K562 (cell line): ENCODE data around the gene DEK. TPM values are rescaled to one million over a fixed set of nuclear protein-coding genes. Genes with fewer than 3 reads are reported as not detected.
"Not testable (repeated sequence)": the region's sequence is repeated elsewhere in the genome, so short reads cannot be mapped to it uniquely, and the experiment has no call there.

ENCODE experiments used
- ATAC-seq: fragments of 200-7000 bp; cut with Tn5 transposase; 3 replicates; pipeline ENCODE4 v1.9.1; 2020; ENCODE audit warnings: moderate library complexity
- BruUV-seq: library from RNA; stranded (reverse); fragments of 400-500 nt; replicated peaks from 2 replicates; lab custom pipeline; 2021; lab: Mats Ljungman, UMichigan
- CTCF ChIA-PET: fragments of 300-600 bp; formaldehyde crosslinking; extraction: SDS; loops from one replicate; lab custom pipeline; 2021; ENCODE audit warnings: low intra/inter-chr PET ratio; lab: Yijun Ruan, JAX
- POLR2A ChIA-PET: fragments of 300-600, 350-650 bp; sonication (Branson Sonifier 250); formaldehyde crosslinking; extraction: SDS; loops from one replicate; lab custom pipeline; 2021; ENCODE audit warnings: antibody characterized with exemption, inconsistent platforms; lab: Yijun Ruan, JAX
- DNase-seq, 4 experiments: peaks; one replicate each; pipeline versions ENCODE4 v3.0.0 to v3.0.0-alpha.2; 2011 to 2018; ENCODE audit warnings: low spot score in 3 of 4, mixed read lengths in 3 of 4; ENCODE audit errors: extremely low read depth in 1 of 4
- FAIRE-seq: peaks from 2 replicates; lab custom pipeline; 2011; peaks lifted over from hg19 to GRCh38; lab: Jason Lieb, UNC
- H2AFZ ChIP-seq: 2 replicates; pipeline ENCODE4 v1.6.0; 2011; ENCODE audit warnings: low read depth, low read length, control low read depth, inconsistent platforms
- H3K27ac ChIP-seq: fragments of 200-600 bp; 3 replicates; pipeline ENCODE4 v1.8.0; 2011; ENCODE audit warnings: low read depth, mild to moderate bottlenecking, control low read depth, inconsistent platforms, low read length, moderate library complexity, mixed read lengths; ENCODE audit errors: extremely low read depth
- H3K27me3 ChIP-seq, 2 experiments: fragments of 300-600 bp in 1 of 2; 2 replicates in 1 of 2; 3 replicates in 1 of 2; pipeline versions ENCODE4 v1.6.0 to v1.8.0; 2011; ENCODE audit warnings: inconsistent platforms in 2 of 2, low read length in 2 of 2, mild to moderate bottlenecking in 1 of 2, mixed read lengths in 1 of 2, moderate library complexity in 1 of 2; ENCODE audit not compliant: control insufficient read depth in 2 of 2, insufficient read depth in 2 of 2
- H3K36me3 ChIP-seq: fragments of 300-600 bp; 3 replicates; pipeline ENCODE4 v1.8.0; 2011; ENCODE audit warnings: mild to moderate bottlenecking, low read length, inconsistent platforms; ENCODE audit not compliant: control insufficient read depth, insufficient read depth
- H3K4me1 ChIP-seq, 2 experiments: fragments of 200-600 bp in 1 of 2; replicated peaks in 1 of 2; 2 replicates in 1 of 2; 3 replicates in 1 of 2; pipeline versions ENCODE4 v1.5.1 to v1.8.0; 2011; ENCODE audit warnings: inconsistent platforms in 2 of 2, low read length in 2 of 2, mild to moderate bottlenecking in 1 of 2, mixed read lengths in 1 of 2, moderate library complexity in 1 of 2; ENCODE audit not compliant: control insufficient read depth in 2 of 2, insufficient read depth in 2 of 2
- H3K4me2 ChIP-seq: 2 replicates; pipeline ENCODE4 v1.6.1; 2011; ENCODE audit warnings: low read length, control low read depth, inconsistent platforms, mixed read lengths; ENCODE audit not compliant: insufficient read depth
- H3K4me3 ChIP-seq: fragments of 200-600 bp; sonication (generic), shearing (Covaris generic); 2 replicates; pipeline ENCODE4 v1.5.1; 2016; ENCODE audit warnings: control low read depth, inconsistent platforms
- H3K79me2 ChIP-seq: fragments of 200-600 bp; 3 replicates; pipeline ENCODE4 v1.8.0; 2011; ENCODE audit warnings: low read length, inconsistent platforms; ENCODE audit not compliant: control insufficient read depth, insufficient read depth
- H3K9ac ChIP-seq, 2 experiments: 2 replicates each; pipeline versions ENCODE4 v1.6.0 to v1.6.1; 2011; ENCODE audit warnings: low read depth in 2 of 2, low read length in 2 of 2, control low read depth in 1 of 2, inconsistent platforms in 1 of 2, mild to moderate bottlenecking in 1 of 2, mixed read lengths in 1 of 2; ENCODE audit not compliant: insufficient read depth in 1 of 2
- H3K9me1 ChIP-seq: one replicate; pipeline ENCODE4 v1.6.0; 2011; ENCODE audit warnings: inconsistent platforms, mild to moderate bottlenecking, low read length, moderate library complexity; ENCODE audit not compliant: control insufficient read depth, insufficient read depth
- H3K9me3 ChIP-seq: replicated peaks from 2 replicates; pipeline ENCODE4 v1.5.1; 2011; ENCODE audit warnings: low read depth, low read length, inconsistent platforms; ENCODE audit not compliant: control insufficient read depth, insufficient read depth
- H4K20me1 ChIP-seq: replicated peaks from 2 replicates; pipeline ENCODE4 v1.6.1; 2011; ENCODE audit warnings: low read length, inconsistent platforms, mixed read lengths; ENCODE audit not compliant: control insufficient read depth, insufficient read depth
- HES1 ChIP-seq: fragments of 450-650 bp; IDR thresholded peaks from 2 replicates; pipeline ENCODE4 v1.6.1; 2016; ENCODE audit warnings: low read depth, mild to moderate bottlenecking, moderate library complexity
- JUND ChIP-seq, 2 experiments: IDR thresholded peaks; 2 replicates in 1 of 2; 3 replicates in 1 of 2; pipeline ENCODE4 v1.6.1; 2011; ENCODE audit warnings: borderline replicate concordance in 2 of 2, low read depth in 2 of 2, low read length in 2 of 2, improper control_type of control experiment in 1 of 2, missing biosample characterization in 1 of 2, missing genetic modification characterization in 1 of 2, missing genetic modification reagents in 1 of 2
- KLF13 ChIP-seq: fragments of 450-650 bp; IDR thresholded peaks from 2 replicates; pipeline ENCODE4 v1.6.1; 2016; ENCODE audit warnings: missing genetic modification characterization, low read depth, mild to moderate bottlenecking, missing compliant biosample characterization, moderate library complexity, borderline replicate concordance
- MAFG ChIP-seq: fragments of 450-650 bp; conservative IDR thresholded peaks from 2 replicates; pipeline ENCODE4 v1.6.1; 2016; ENCODE audit warnings: missing genetic modification characterization, missing compliant biosample characterization
- MXI1 ChIP-seq: IDR thresholded peaks from 2 replicates; pipeline ENCODE4 v1.6.1; 2011; ENCODE audit warnings: low read depth, mild to moderate bottlenecking, improper control_type of control experiment, low read length
- PCBP1 ChIP-seq: fragments of 200-400 bp; formaldehyde crosslinking; IDR thresholded peaks from 2 replicates; pipeline ENCODE4 v1.6.1; 2018; ENCODE audit warnings: mild to moderate bottlenecking, low read depth, low read length; ENCODE audit not compliant: poor library complexity, severe bottlenecking
- RBM22 ChIP-seq: fragments of 200-400 bp; formaldehyde crosslinking; IDR thresholded peaks from 2 replicates; pipeline ENCODE4 v1.6.1; 2018; ENCODE audit warnings: low read length, low read depth; ENCODE audit not compliant: poor library complexity, severe bottlenecking
- ZNF134 ChIP-seq: fragments of 250-450 bp; sonication (Bioruptor Pico); conservative IDR thresholded peaks from 2 replicates; pipeline ENCODE4 v1.4.0; 2020
- ZNF311 ChIP-seq: fragments of 250-450 bp; sonication (Bioruptor Pico); IDR thresholded peaks from 2 replicates; pipeline ENCODE4 v1.4.0; 2020; ENCODE audit warnings: mild to moderate bottlenecking, moderate library complexity
- ZNF324 ChIP-seq: fragments of 250-450 bp; sonication (Bioruptor Pico); IDR thresholded peaks from 2 replicates; pipeline ENCODE4 v1.4.0; 2020; ENCODE audit warnings: mild to moderate bottlenecking
- ZNF512 ChIP-seq: IDR thresholded peaks from 2 replicates; pipeline ENCODE4 v1.6.1; 2016; ENCODE audit warnings: missing genetic modification characterization, missing compliant biosample characterization
- WGBS: fragments of 100-300 bp; shearing (Covaris generic); methylation state at CpG from one replicate; pipeline ENCODE4 v1.1.6; 2016; ENCODE audit warnings: low coverage, mixed read lengths; ENCODE audit not compliant: insufficient coverage; ENCODE audit errors: missing lambda C conversion rate; 5-methylcytosine and 5-hydroxymethylcytosine counted together
- in situ Hi-C: fragments of 300-500 bp; cut with MboI; formaldehyde crosslinking; loops from 4 replicates; pipeline ENCODE4 v1.15.0; 2018; ENCODE audit warnings: inconsistent platforms, mixed read lengths
- intact Hi-C: fragments of 100-400 bp; cut with micrococcal nuclease; formaldehyde crosslinking; loops from 2 replicates; pipeline ENCODE4 v1.14.2; 2022
- polyA plus RNA-seq, 8 experiments: library from polyadenylated mRNA; depleted of rRNA in 4 of 8; stranded (reverse) in 5 of 8; unstranded in 3 of 8; fragments of >200 nt; fragmentation: Nextera tagmentation in 2 of 8; fragmentation: Illumina TruSeq in 1 of 8; extraction: Ambion mirVana in 2 of 8; extraction: Trizol in 1 of 8; gene quantifications; 2 replicates each; pipeline versions ENCODE4 v1.2.1 to v1.2.3, GENCODE V29; 2011 to 2014; ENCODE audit warnings: inconsistent platforms in 1 of 8, missing spikeins in 1 of 8
- total RNA-seq, 7 experiments: library from RNA; depleted of rRNA in 6 of 7; stranded (reverse); fragments of >200 nt in 6 of 7; fragmentation: Illumina TruSeq in 2 of 7; extraction: Trizol in 2 of 7; gene quantifications; 2 replicates each; pipeline versions ENCODE4 v1.2.1 to v1.2.3, GENCODE V29; 2011 to 2021; ENCODE audit warnings: low replicate concordance in 1 of 7
- TF ChIP-seq, protein P1 (sequence below): conservative IDR thresholded peaks from 2 replicates; pipeline ENCODE4 v1.6.1; 2011; ENCODE audit warnings: low read depth, mild to moderate bottlenecking, low read length; ENCODE audit not compliant: control insufficient read depth

DEK gene
- total and polyA plus RNA-seq, 9 of the 15 experiments (the other 6 are each of a cell fraction or from before 2014, with no cell fraction given): 82.3 to 338 (median 184) TPM

- POLR2A ChIA-PET, CTCF ChIA-PET, H3K9me3 ChIP-seq, DNase-seq, H3K4me1 ChIP-seq, H3K4me3 ChIP-seq, intact Hi-C loops, H3K9ac ChIP-seq, BruUV-seq, H2AFZ ChIP-seq, ATAC-seq, H4K20me1 ChIP-seq, H3K27ac ChIP-seq, H3K79me2 ChIP-seq, FAIRE-seq, H3K36me3 ChIP-seq, H3K9me1 ChIP-seq, H3K4me2 ChIP-seq: not testable (repeated sequence)
- peaks cover 8 to 12% of the 10 kb centered on the region in 2 experiments; a peak in 3 of 5 replicates for H3K27me3 ChIP-seq
- WGBS: 11% methylated on average over 8 of the region's 8 CpGs
- in situ Hi-C loops: loop anchor here (25.0 kb wide), 1 partner anchor 1148 kb away; no protein-coding TSS in a partner anchor
Measured at GRCh38 chr6:18310010-18310409, 45.7 kb upstream of the DEK start.

DNA sequence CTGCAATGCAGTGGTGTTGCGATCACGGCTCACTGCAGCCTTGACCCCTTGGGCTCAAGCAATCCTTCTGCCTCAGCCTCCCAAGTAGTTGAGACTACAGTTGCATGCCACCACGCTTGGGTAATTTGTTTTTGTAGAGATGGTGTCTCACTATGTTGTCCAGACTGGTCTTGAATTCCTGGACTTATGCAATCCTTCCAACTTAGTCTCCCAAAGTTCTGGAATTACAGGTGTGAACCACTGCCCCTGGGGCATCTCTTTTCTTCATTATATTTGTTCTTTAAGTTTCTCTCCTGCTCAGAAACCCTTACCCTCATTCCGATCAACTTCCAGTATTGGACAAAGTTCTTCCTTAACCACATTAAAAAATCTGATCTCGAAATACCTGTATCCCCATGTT, 44.7 kb upstream of the DEK start:
- intact Hi-C loops (no loop called here), in situ Hi-C loops (loop anchor here (25.0 kb wide), 1 partner anchor 1147 kb away; no protein-coding TSS in a partner anchor)
- ChIA-PET CTCF (no interaction called here), POLR2A (no interaction called here)
- Histone ChIP-seq H3K9me1 (no peaks in the 10 kb centered on the region), H2AFZ (no peak overlapping the region), H4K20me1 (no peaks in the 10 kb centered on the region), H3K36me3 (no peaks in the 10 kb centered on the region), H3K9me3 (no peaks in the 10 kb centered on the region; the same call in 1 of the 2 replicates), H3K27ac (no peak overlapping the region), H3K27me3 (peaks cover 8 to 12% of the 10 kb centered on the region in 2 experiments; a peak in 3 of 5 replicates), H3K4me1 (no peaks in the 10 kb centered on the region), H3K79me2 (no peaks in the 10 kb centered on the region), H3K4me3 (no peak overlapping the region), H3K9ac (no peak overlapping the region), H3K4me2 (no peak overlapping the region)
- 6% methylated on average over 5 of the region's 5 CpGs for WGBS
- ATAC-seq (no peak), FAIRE-seq (no peak), DNase-seq (no peak)
- no TSS peak for BruUV-seq
- no peak for TF ChIP-seq ZNF311
- TF ChIP-seq, protein P1, sequence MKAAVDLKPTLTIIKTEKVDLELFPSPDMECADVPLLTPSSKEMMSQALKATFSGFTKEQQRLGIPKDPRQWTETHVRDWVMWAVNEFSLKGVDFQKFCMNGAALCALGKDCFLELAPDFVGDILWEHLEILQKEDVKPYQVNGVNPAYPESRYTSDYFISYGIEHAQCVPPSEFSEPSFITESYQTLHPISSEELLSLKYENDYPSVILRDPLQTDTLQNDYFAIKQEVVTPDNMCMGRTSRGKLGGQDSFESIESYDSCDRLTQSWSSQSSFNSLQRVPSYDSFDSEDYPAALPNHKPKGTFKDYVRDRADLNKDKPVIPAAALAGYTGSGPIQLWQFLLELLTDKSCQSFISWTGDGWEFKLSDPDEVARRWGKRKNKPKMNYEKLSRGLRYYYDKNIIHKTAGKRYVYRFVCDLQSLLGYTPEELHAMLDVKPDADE: no peak
- TF ChIP-seq PCBP1: no peak
- no peak for TF ChIP-seq MAFG (tag)
- TF ChIP-seq KLF13: no peak
- no peak for TF ChIP-seq JUND (IDR thresholded peaks at IDR 0.05; ENCODE audit: borderline replicate concordance, low read depth, low read length)
- no peak for TF ChIP-seq JUND (tag; IDR thresholded peaks at IDR 0.05; ENCODE audit: borderline replicate concordance, low read depth, low read length)
- no peak for TF ChIP-seq HES1
- TF ChIP-seq ZNF134 (CRISPR knock-in tag): no peak
- no peak for TF ChIP-seq ZNF324 (CRISPR knock-in tag)
- TF ChIP-seq ZNF512 (tag): no peak
- TF ChIP-seq RBM22: no peak
- no peak for TF ChIP-seq MXI1
